Uterus (tissue), 2 donors: ENCODE data around the gene RTEL1.

Experiments
- POLR2A ChIP-seq, 2 donors: fragments of 450-650 bp; IDR thresholded peaks; one replicate each; pipeline ENCODE4 v1.6.1; 2016; ENCODE audit warnings: antibody characterized with exemption in 2 of 2, mild to moderate bottlenecking in 1 of 2, moderate library complexity in 1 of 2
- TF ChIP-seq, protein P1 (sequence below), 4 experiments: fragments of 200-600 bp in 2 of 4; fragments of 450-650 bp in 2 of 4; sonication (generic) in 2 of 4; IDR thresholded peaks; one replicate each; pipeline ENCODE4 v1.5.1; 2016 to 2019; ENCODE audit warnings: antibody characterized with exemption in 4 of 4, mild to moderate bottlenecking in 2 of 4, moderate library complexity in 1 of 4

DNA sequence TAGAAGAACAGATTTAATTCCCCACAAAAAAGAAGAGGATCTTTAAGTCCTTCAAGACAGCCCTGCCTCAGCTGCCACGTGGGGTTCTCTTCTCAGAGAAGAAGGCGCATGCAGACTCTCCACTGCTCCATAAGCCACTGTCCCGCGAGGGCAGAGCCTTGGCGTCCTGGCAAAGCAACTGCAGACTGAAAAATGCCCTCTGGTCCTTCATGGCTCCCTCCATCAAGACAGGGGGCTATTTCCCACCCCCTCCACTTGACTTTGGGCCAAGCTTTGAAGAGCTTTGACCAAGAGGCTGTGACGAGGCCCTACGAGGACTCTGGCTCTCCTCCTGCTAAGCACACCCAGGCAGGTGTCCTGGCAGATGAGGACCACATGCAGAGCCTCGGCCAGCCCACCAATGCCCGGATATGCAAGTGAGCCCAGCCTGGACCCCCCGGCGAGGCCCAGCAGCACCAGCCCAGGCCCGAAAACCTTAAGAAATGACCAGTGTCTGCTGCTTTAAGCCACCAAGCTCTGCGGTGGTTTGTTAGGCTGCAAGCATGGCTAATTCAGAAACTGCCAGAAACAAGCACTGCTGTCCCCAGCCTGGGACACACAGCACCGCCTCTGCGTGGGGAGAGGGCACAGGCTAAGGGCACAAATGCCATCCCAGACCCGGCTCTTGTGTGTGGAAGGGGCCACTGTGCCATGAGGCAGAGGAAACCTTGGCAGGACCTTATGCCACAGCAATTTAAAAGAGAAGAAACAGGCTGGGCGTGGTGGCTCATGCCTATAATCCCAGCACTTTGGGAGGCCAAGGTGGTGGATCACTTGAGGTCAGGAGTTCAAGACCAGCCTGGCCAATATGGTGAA, 47.3 kb upstream of the RTEL1 start:
- TF ChIP-seq, protein P1, sequence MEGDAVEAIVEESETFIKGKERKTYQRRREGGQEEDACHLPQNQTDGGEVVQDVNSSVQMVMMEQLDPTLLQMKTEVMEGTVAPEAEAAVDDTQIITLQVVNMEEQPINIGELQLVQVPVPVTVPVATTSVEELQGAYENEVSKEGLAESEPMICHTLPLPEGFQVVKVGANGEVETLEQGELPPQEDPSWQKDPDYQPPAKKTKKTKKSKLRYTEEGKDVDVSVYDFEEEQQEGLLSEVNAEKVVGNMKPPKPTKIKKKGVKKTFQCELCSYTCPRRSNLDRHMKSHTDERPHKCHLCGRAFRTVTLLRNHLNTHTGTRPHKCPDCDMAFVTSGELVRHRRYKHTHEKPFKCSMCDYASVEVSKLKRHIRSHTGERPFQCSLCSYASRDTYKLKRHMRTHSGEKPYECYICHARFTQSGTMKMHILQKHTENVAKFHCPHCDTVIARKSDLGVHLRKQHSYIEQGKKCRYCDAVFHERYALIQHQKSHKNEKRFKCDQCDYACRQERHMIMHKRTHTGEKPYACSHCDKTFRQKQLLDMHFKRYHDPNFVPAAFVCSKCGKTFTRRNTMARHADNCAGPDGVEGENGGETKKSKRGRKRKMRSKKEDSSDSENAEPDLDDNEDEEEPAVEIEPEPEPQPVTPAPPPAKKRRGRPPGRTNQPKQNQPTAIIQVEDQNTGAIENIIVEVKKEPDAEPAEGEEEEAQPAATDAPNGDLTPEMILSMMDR (IDR thresholded peaks at IDR 0.05), result no peak
- TF ChIP-seq POLR2A (IDR thresholded peaks at IDR 0.05), result no peak
